BLaER1 (cell line): ENCODE data around the gene BEST1.
A peak's percentile ranks its signal among the peaks of the same experiment; 100 is the strongest.

Experiments used
- H3K27ac ChIP-seq: shearing (Covaris generic); formaldehyde crosslinking; 2 replicates; pipeline ENCODE4 v1.8.1; 2022
- H3K27me3 ChIP-seq: shearing (Covaris generic); formaldehyde crosslinking; 2 replicates; pipeline ENCODE4 v1.8.1; 2022
- H3K36me3 ChIP-seq: shearing (Covaris generic); formaldehyde crosslinking; 2 replicates; pipeline ENCODE4 v1.8.1; 2022
- H3K4me1 ChIP-seq: shearing (Covaris generic); formaldehyde crosslinking; 2 replicates; pipeline ENCODE4 v1.8.1; 2022
- H3K4me2 ChIP-seq: shearing (Covaris generic); formaldehyde crosslinking; 2 replicates; pipeline ENCODE4 v1.8.1; 2022
- H3K4me3 ChIP-seq: shearing (Covaris generic); formaldehyde crosslinking; 2 replicates; pipeline ENCODE4 v1.8.1; 2022
- H3K9ac ChIP-seq: shearing (Covaris generic); formaldehyde crosslinking; 2 replicates; pipeline ENCODE4 v1.8.1; 2022
- H3K9me3 ChIP-seq: shearing (Covaris generic); formaldehyde crosslinking; 2 replicates; pipeline ENCODE4 v1.8.1; 2022
- H4K20me1 ChIP-seq: shearing (Covaris generic); formaldehyde crosslinking; 2 replicates; pipeline ENCODE4 v1.8.1; 2022
- Cebpa-rat ChIP-seq: shearing (Covaris generic); IDR thresholded peaks from 2 replicates; pipeline ENCODE4 v1.8.1; 2022

The BEST1 gene

DNA sequence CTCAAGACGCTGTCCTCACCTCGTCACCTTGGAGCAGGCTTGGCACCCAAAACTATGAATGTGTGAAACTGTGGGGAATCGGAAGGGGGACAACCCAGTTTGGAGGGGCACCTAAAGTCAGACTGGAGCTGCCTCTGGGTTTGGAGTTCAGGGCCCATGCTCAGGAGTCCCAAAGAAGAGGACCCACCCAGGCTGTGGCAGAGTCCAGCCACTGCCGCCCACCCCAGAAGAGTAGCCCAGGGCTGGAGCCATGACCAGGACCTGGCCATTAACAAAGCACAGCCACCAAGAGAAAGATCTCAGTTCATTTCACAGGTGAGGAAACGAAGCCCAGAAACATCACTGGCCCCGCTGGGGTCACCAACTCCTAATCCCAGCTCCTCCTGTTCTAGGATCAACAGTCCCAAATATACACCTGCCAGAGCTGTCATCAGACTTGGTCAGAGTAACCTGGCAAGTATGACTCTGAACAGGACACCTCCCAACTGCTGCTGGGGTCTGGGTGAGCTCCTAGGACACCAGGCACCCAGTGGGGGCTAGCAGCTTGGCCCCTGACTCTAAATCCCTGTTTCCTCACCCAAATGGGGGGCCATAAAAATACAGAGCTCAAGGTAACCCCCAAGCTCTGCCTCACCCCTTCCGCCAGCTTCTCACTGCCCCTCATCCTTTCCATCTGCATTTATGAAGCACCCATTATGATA, 35.5 kb upstream of the BEST1 start:
- no peak overlapping the region for H3K4me2 ChIP-seq
- peaks cover 40% of the 10 kb centered on the region for H3K4me1 ChIP-seq
- H3K4me3 ChIP-seq = no peak overlapping the region
- peaks cover 59% of the 10 kb centered on the region for H3K27me3 ChIP-seq
- no peaks in the 10 kb centered on the region for H3K36me3 ChIP-seq
- no peak for TF ChIP-seq Cebpa-rat
- H3K27ac ChIP-seq = no peak overlapping the region
- no peaks in the 10 kb centered on the region for H4K20me1 ChIP-seq
- no peak overlapping the region for H3K9ac ChIP-seq
- no peaks in the 10 kb centered on the region for H3K9me3 ChIP-seq

GRCh38 chr11:61916737-61917333, 33.3 kb upstream of the BEST1 start:
- Histone ChIP-seq H3K9me3 (no peaks in the 10 kb centered on the region), H3K4me2 (peak overlapping the region; percentile 74), H3K9ac (no peak overlapping the region), H3K27me3 (peaks cover 68% of the 10 kb centered on the region), H3K36me3 (no peaks in the 10 kb centered on the region), H3K27ac (no peak overlapping the region), H3K4me3 (peak overlapping the region; percentile 63), H4K20me1 (no peaks in the 10 kb centered on the region), H3K4me1 (peaks cover 41% of the 10 kb centered on the region)
- TF ChIP-seq Cebpa-rat = no peak

- H3K27me3 ChIP-seq = peaks cover 68% of the 10 kb centered on the region
- peak within 1 kb of the TSS; percentile 63 for H3K4me3 ChIP-seq
- H3K4me2 ChIP-seq = peak within 1 kb of the TSS; percentile 74
- TF ChIP-seq Cebpa-rat = no peak
- no peak within 1 kb of the TSS for H3K9ac ChIP-seq
- H3K36me3 ChIP-seq = no peaks in the 10 kb centered on the region
- no peaks in the 10 kb centered on the region for H3K9me3 ChIP-seq
- peaks cover 41% of the 10 kb centered on the region for H3K4me1 ChIP-seq
- no peak within 1 kb of the TSS for H3K27ac ChIP-seq
- H4K20me1 ChIP-seq = no peaks in the 10 kb centered on the region
Measured at GRCh38 chr11:61917334-61918109, 32.6 kb upstream of the BEST1 start, which contains the start of gene RAB3IL1. TSS of gene RAB3IL1 (minus strand) at chr11:61917566. CDS start at chr11:61917367, 199 bp downstream.

DNA sequence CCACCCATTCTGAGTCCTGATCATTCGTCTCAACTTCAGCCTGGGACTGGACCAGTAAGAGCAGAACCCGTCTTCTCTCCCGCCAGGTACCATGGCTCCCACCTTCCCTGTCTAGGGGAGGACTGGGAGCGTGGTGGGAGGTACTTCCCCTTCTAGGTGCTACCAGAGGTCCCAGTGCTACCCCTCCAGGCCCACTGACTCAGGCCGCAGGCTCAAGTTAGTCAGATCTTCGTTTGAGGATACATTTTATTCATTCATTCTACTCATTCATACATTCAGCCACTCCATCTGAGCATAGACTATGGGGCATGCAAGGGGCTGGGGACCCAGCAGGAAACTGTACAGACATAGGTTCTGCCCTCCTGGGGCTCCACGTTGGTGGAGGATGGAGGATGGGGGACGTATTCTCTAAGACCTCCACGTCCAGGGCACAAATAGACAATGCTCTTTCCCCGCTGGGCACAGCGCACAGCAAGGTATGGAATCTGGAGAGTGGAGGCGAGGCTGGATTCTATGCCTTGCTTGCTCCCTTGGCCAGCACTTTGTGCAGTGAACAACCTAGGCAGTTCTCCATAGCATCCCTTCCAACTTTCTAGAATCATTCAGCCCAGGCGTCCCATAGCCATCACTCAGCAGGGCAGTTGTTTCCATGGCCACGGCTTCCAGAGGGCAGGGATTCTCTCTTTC, 31.8 kb upstream of the BEST1 start:
- H3K9ac ChIP-seq = no peak overlapping the region
- TF ChIP-seq Cebpa-rat = no peak
- no peaks in the 10 kb centered on the region for H3K36me3 ChIP-seq
- H3K27me3 ChIP-seq = peaks cover 68% of the 10 kb centered on the region
- no peaks in the 10 kb centered on the region for H3K9me3 ChIP-seq
- H4K20me1 ChIP-seq = no peaks in the 10 kb centered on the region
- peaks cover 45% of the 10 kb centered on the region for H3K4me1 ChIP-seq
- no peak overlapping the region for H3K27ac ChIP-seq
- H3K4me3 ChIP-seq = no peak overlapping the region
- no peak overlapping the region for H3K4me2 ChIP-seq

GRCh38 chr11:61918938-61919704, 31.0 kb upstream of the BEST1 start:
- H3K27ac ChIP-seq = no peak overlapping the region

DNA sequence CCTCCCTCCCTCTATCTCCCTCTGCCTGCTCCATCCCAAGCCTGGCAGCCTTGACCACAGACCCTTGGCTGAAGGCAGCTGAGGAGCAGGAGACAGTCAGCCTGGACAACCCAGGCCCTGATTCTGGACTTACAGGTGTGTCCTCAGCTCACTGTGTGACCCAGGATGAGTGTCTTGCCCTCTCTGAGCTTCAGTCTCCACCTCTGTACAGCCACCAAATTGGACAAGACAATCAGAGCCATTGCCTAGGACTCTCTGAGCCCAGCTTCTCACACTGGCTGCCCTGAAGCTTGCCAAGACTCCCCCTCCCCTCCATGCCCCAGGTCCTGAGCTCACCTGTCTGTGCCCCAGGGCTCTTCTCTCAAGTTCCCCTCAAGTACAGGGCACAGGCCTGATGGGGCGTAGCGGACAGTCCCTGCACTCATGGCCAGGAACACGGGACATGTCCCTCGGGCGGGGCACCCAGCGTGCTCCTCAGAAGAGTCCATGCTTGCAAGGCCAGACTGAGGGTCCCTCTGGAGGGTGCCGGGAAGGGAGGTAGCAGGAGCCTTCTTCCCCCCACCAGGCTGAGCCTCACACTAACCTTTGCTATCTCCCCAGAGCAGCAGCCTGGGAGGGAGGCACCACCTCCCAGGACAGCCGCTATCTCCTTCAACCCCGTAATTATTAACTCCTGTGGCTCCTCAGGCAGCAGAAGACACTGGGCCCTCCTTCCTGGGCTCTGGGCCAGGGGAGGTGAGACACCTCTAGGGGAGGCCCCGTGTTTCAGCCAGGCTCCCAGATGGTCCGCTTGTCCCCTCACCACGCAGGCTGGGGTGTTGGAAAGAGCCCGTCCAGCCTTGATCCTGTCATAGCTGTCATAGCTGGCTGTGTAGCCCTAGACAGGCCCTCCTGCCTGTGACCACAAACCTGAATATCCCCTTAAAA, 30.2 kb upstream of the BEST1 start:
- H3K36me3 ChIP-seq = no peaks in the 10 kb centered on the region
- H3K4me3 ChIP-seq = no peak overlapping the region
- no peak overlapping the region for H3K9ac ChIP-seq
- H3K27ac ChIP-seq = no peak overlapping the region
- H3K4me1 ChIP-seq = peaks cover 49% of the 10 kb centered on the region
- peak overlapping the region; percentile 20; the same call in 1 of the 2 replicates for H3K4me2 ChIP-seq
- H4K20me1 ChIP-seq = no peaks in the 10 kb centered on the region
- no peaks in the 10 kb centered on the region for H3K9me3 ChIP-seq
- peaks cover 55% of the 10 kb centered on the region for H3K27me3 ChIP-seq
- no peak for TF ChIP-seq Cebpa-rat

More at GRCh38 chr11:61918938-61919704, 31.0 kb upstream of the BEST1 start:
- no peaks in the 10 kb centered on the region for H4K20me1 ChIP-seq
- H3K36me3 ChIP-seq = no peaks in the 10 kb centered on the region
- no peaks in the 10 kb centered on the region for H3K9me3 ChIP-seq
- no peak overlapping the region for H3K4me3 ChIP-seq
- no peak for TF ChIP-seq Cebpa-rat
- H3K27me3 ChIP-seq = peaks cover 64% of the 10 kb centered on the region
- H3K4me1 ChIP-seq = peaks cover 49% of the 10 kb centered on the region
- no peak overlapping the region for H3K9ac ChIP-seq
- peak overlapping the region; percentile 20; the same call in 1 of the 2 replicates for H3K4me2 ChIP-seq

DNA sequence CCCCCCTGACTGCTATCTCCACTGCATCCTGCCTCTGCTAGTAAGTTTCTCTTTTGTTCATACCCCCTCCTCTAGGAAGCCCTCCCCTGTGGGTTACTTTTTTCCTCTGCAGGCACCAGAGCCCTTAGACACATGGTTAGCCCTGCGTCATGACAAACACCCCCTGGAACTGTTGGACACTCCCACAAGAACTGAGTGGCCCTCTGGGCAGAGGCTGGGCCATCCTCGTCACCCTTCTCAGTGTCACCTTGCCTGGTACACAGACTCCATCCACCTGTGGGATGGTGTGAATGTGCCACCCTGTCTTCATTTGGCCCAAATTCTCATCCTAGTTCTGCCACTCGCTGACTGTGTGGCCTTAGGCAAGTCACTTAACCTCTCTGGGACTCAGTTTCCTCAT, 28.7 kb upstream of the BEST1 start:
- no peaks in the 10 kb centered on the region for H3K9me3 ChIP-seq
- no peak overlapping the region for H3K4me3 ChIP-seq
- H4K20me1 ChIP-seq = no peaks in the 10 kb centered on the region
- H3K4me1 ChIP-seq = peaks cover 49% of the 10 kb centered on the region
- TF ChIP-seq Cebpa-rat = no peak
- no peak overlapping the region for H3K9ac ChIP-seq
- peaks cover 40% of the 10 kb centered on the region for H3K27me3 ChIP-seq
- H3K27ac ChIP-seq = no peak overlapping the region
- peak overlapping the region; percentile 63; the same call in 1 of the 2 replicates for H3K4me2 ChIP-seq
- H3K36me3 ChIP-seq = no peaks in the 10 kb centered on the region

DNA sequence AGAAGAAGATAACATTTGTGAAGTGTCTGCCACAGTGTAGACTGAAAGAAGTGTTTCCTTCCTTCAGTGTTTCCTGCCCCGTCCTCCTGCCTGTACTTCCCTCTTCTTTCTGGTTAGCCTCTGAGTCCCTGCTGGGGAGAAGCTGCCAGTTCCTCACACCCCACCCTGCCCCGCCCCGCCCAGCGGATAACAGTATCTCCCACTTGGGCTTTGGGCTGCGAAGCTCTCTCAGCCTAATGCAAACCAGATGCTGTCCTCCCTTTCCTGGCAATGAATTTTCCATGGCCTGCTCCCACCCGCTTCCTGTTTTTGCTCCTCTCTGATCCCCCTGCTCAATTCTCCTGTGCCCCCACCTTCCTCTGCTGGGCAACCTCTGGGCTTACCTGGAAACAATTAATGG, 27.6 kb upstream of the BEST1 start:
- Histone ChIP-seq H3K4me2 (peak overlapping the region; percentile 63), H3K4me3 (no peak overlapping the region), H4K20me1 (no peaks in the 10 kb centered on the region), H3K27ac (no peak overlapping the region), H3K4me1 (peaks cover 44% of the 10 kb centered on the region), H3K27me3 (peaks cover 29% of the 10 kb centered on the region), H3K36me3 (no peaks in the 10 kb centered on the region), H3K9ac (no peak overlapping the region), H3K9me3 (no peaks in the 10 kb centered on the region)
- no peak for TF ChIP-seq Cebpa-rat
